Measurements from ENCODE around the gene CAMSAP2. TPM values are rescaled to one million over a fixed set of nuclear protein-coding genes. Genes with fewer than 3 reads are reported as not detected.

Gene CAMSAP2
- polyA plus RNA-seq, 1 of the 3 experiments (the other 2 are of a cell fraction) = 5.5 TPM

DNA sequence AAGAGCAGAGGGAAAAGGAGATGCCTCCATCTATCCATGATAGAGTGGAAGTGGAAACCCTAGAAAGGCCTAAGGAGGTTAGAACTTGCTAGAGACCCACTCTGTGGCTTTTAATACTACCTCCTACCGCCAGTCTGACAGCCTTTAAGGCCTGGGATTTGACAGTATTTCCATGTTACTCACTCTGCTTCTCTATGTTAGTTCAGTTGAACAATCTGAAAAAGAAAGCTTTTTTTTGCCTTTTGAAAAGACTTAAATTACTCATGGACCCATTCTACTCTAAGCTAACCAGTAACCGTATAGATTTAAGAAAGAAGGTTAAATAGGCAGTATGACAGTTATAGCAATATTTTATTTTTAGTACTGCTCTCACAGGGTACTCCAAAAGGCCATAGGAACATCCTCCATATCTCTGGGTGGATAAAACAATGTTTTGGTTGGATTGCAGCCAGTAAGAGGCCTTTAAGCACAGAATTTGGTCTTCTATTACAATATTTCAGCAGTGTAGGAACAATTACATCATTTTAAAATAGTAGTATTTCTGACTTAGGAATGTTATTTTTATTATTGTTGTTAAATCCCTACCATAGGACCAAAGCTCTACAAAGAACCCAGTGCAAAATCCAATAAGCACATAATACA, 118.1 kb downstream of the CAMSAP2 start:
- Histone ChIP-seq H3K27me3 (ENCODE audit: insufficient read depth) (no peaks in the 10 kb centered on the region), H3K9me3 (no peaks in the 10 kb centered on the region), H3K36me3 (replicated peaks in 1 of 2; ENCODE audit: control insufficient read depth in 1 of 2, insufficient read depth in 2 of 2, low read length in 1 of 2) (peaks cover 86 to 89% of the 10 kb centered on the region in 2 experiments), H3K9me2 (no peaks in the 10 kb centered on the region), H3K9ac (no peak overlapping the region), H2AFZ (ENCODE audit: low read depth) (no peak overlapping the region), H3K4me2 (no peak overlapping the region), H4K20me1 (ENCODE audit: insufficient read depth) (no peaks in the 10 kb centered on the region), H3F3A (replicated peaks; ENCODE audit: insufficient read depth) (peaks cover 34% of the 10 kb centered on the region), H3K79me2 (ENCODE audit: insufficient read depth) (no peaks in the 10 kb centered on the region), H3K27ac (ENCODE audit: low read depth in 2 of 2, low read length in 1 of 2) (peak overlapping the region in 1 of 2 experiments; percentile 43; a peak in 2 of 4 replicates), H3K4me3 (ENCODE audit: low read depth in 2 of 2, low read length in 1 of 2) (no peak overlapping the region), H3K4me1 (ENCODE audit: control insufficient read depth in 1 of 2, insufficient read depth in 2 of 2, low read depth in 1 of 2, low read length in 1 of 2) (peaks cover 0 to 11% of the 10 kb centered on the region in 2 experiments; a peak in 2 of 4 replicates)
- WGBS (ENCODE audit: low lambda C conversion rate) = 98% methylated on average over 2 of the region's 2 CpGs
- ChIA-PET CTCF (interaction anchor here (0.7 to 1.8 kb wide), 5 partner anchors 9 to 182 kb away, joined by 3 to 5 read pairs (median 3); no protein-coding TSS in a partner anchor), POLR2A (no interaction called here)
- TF ChIP-seq JUND (IDR thresholded peaks at IDR 0.05) (no peak), GATA2 (CRISPR knock-in tag; IDR thresholded peaks at IDR 0.05) (no peak), POLR2AphosphoS5 (IDR thresholded peaks at IDR 0.05; ENCODE audit: low read depth, low read length) (no peak), YY1 (IDR thresholded peaks at IDR 0.05; ENCODE audit: low read depth) (no peak), NFIC (IDR thresholded peaks at IDR 0.05; ENCODE audit: borderline replicate concordance) (no peak), SMC3 (IDR thresholded peaks at IDR 0.05; ENCODE audit: low read depth, low read length) (no peak)
- DNase-seq = no peak

DNA sequence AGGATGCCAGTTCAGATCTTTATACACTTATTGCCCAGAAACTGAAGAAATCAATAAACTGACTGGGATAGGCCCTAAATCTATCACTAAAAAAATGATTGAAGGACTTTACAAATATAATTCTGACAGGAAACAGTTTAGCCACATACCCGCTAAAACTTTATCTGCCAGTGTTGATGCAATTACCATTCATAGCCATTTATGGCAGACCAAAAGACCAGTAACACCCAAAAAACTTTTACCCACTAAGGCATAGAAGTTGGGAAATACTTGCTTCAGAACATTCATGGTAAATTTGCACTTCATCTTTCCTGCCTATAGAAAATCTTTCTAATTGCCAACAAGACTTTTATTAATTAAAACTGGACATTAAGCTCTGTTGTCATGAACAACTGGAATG, 119.1 kb downstream of the CAMSAP2 start:
- H3K9ac ChIP-seq = no peak overlapping the region
- ChIA-PET CTCF (interaction anchor here (0.7 to 1.8 kb wide), 6 partner anchors 8 to 299 kb away, joined by 3 to 5 read pairs (median 3); no protein-coding TSS in a partner anchor), POLR2A (no interaction called here)
- no peak overlapping the region for H3K4me2 ChIP-seq
- 100% methylated on average over 1 of the region's 1 CpG for WGBS (ENCODE audit: low lambda C conversion rate)
- H4K20me1 ChIP-seq (ENCODE audit: insufficient read depth) = no peaks in the 10 kb centered on the region
- H3K27me3 ChIP-seq (ENCODE audit: insufficient read depth) = no peaks in the 10 kb centered on the region
- peaks cover 82 to 88% of the 10 kb centered on the region in 2 experiments for H3K36me3 ChIP-seq (replicated peaks in 1 of 2; ENCODE audit: control insufficient read depth in 1 of 2, insufficient read depth in 2 of 2, low read length in 1 of 2)
- peaks cover 0 to 11% of the 10 kb centered on the region in 2 experiments; a peak in 2 of 4 replicates for H3K4me1 ChIP-seq (ENCODE audit: control insufficient read depth in 1 of 2, insufficient read depth in 2 of 2, low read depth in 1 of 2, low read length in 1 of 2)
- H2AFZ ChIP-seq (ENCODE audit: low read depth) = no peak overlapping the region
- H3K79me2 ChIP-seq (ENCODE audit: insufficient read depth) = no peaks in the 10 kb centered on the region
- DNase-seq = no peak
- H3F3A ChIP-seq (replicated peaks; ENCODE audit: insufficient read depth) = peaks cover 36% of the 10 kb centered on the region
- H3K4me3 ChIP-seq (ENCODE audit: low read depth in 2 of 2, low read length in 1 of 2) = no peak overlapping the region
- no peaks in the 10 kb centered on the region for H3K9me3 ChIP-seq
- H3K9me2 ChIP-seq = no peaks in the 10 kb centered on the region
- no peak overlapping the region; a peak in 1 of 4 replicates for H3K27ac ChIP-seq (ENCODE audit: low read depth in 2 of 2, low read length in 1 of 2)
- no peak for TF ChIP-seq NFIC (IDR thresholded peaks at IDR 0.05; ENCODE audit: borderline replicate concordance)
- no peak for TF ChIP-seq SMC3 (IDR thresholded peaks at IDR 0.05; ENCODE audit: low read depth, low read length)
- TF ChIP-seq MEF2A (IDR thresholded peaks at IDR 0.05; ENCODE audit: borderline replicate concordance, low read depth) = no peak
- TF ChIP-seq CHD2 (IDR thresholded peaks at IDR 0.05; ENCODE audit: low read length, partially characterized antibody) = no peak
- TF ChIP-seq, protein P1, sequence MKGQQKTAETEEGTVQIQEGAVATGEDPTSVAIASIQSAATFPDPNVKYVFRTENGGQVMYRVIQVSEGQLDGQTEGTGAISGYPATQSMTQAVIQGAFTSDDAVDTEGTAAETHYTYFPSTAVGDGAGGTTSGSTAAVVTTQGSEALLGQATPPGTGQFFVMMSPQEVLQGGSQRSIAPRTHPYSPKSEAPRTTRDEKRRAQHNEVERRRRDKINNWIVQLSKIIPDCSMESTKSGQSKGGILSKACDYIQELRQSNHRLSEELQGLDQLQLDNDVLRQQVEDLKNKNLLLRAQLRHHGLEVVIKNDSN (IDR thresholded peaks at IDR 0.05; ENCODE audit: borderline replicate concordance, low read depth) = no peak
- no peak for TF ChIP-seq RFX5 (IDR thresholded peaks at IDR 0.05; ENCODE audit: low read length)
- TF ChIP-seq ELF1 (IDR thresholded peaks at IDR 0.05) = no peak
- no peak for TF ChIP-seq SIN3A (IDR thresholded peaks at IDR 0.05; ENCODE audit: borderline replicate concordance, low read depth, low read length)
